ENCODE measurements around the gene MAMSTR. TPM values are rescaled to one million over a fixed set of nuclear protein-coding genes. Genes with fewer than 3 reads are reported as not detected.

The MAMSTR gene
- total RNA-seq, 1 donor from 2014 or later: 0.78 TPM

GRCh38 chr19:48745208-48745995 is 25.9 kb upstream of the MAMSTR start:
- intact Hi-C loops (cut with micrococcal nuclease): loop anchor here (5.0 kb wide), 1 partner anchor 233 kb away; the partner anchor contains the start of gene LMTK3
- no peak for DNase-seq
- Mint-ChIP-seq H3K27ac (no peak overlapping the region), H3K4me1 (peaks cover 12% of the 10 kb centered on the region), H3K36me3 (ENCODE audit: low read depth) (no peaks in the 10 kb centered on the region), H3K9me3 (peaks cover 2% of the 10 kb centered on the region), H3K4me3 (no peak overlapping the region), H3K27me3 (peaks cover 20% of the 10 kb centered on the region)
- CTCF ChIA-PET: no interaction called here
- POLR2A ChIA-PET: interaction anchor here (0.6 kb wide), 2 partner anchors 100 to 249 kb away, joined by 3 to 4 read pairs; partner anchors contain the start of gene CA11
- TF ChIP-seq, protein P1, sequence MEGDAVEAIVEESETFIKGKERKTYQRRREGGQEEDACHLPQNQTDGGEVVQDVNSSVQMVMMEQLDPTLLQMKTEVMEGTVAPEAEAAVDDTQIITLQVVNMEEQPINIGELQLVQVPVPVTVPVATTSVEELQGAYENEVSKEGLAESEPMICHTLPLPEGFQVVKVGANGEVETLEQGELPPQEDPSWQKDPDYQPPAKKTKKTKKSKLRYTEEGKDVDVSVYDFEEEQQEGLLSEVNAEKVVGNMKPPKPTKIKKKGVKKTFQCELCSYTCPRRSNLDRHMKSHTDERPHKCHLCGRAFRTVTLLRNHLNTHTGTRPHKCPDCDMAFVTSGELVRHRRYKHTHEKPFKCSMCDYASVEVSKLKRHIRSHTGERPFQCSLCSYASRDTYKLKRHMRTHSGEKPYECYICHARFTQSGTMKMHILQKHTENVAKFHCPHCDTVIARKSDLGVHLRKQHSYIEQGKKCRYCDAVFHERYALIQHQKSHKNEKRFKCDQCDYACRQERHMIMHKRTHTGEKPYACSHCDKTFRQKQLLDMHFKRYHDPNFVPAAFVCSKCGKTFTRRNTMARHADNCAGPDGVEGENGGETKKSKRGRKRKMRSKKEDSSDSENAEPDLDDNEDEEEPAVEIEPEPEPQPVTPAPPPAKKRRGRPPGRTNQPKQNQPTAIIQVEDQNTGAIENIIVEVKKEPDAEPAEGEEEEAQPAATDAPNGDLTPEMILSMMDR (IDR thresholded peaks at IDR 0.05): no peak
- peak; percentile 65 for ATAC-seq (ENCODE audit: low read depth)

GRCh38 chr19:48742096-48742495 is 22.6 kb upstream of the MAMSTR start:
- H3K27ac Mint-ChIP-seq: no peak overlapping the region
- TF ChIP-seq, protein P1 (IDR thresholded peaks at IDR 0.05): no peak
- POLR2A ChIA-PET: no interaction called here
- peaks cover 20% of the 10 kb centered on the region for H3K4me1 Mint-ChIP-seq
- H3K9me3 Mint-ChIP-seq: peaks cover 2% of the 10 kb centered on the region
- intact Hi-C loops (cut with micrococcal nuclease): no loop called here
- ATAC-seq (ENCODE audit: low read depth) (no peak), DNase-seq (no peak)
- CTCF ChIA-PET: no interaction called here
- peaks cover 22% of the 10 kb centered on the region for H3K27me3 Mint-ChIP-seq
- no peaks in the 10 kb centered on the region for H3K36me3 Mint-ChIP-seq (ENCODE audit: low read depth)
- no peak overlapping the region for H3K4me3 Mint-ChIP-seq

GRCh38 chr19:48741129-48741999 is 21.8 kb upstream of the MAMSTR start:
- TF ChIP-seq, protein P1 (IDR thresholded peaks at IDR 0.05): no peak
- no peak overlapping the region for H3K4me3 Mint-ChIP-seq
- H3K27ac Mint-ChIP-seq: no peak overlapping the region
- H3K4me1 Mint-ChIP-seq: peaks cover 20% of the 10 kb centered on the region
- ATAC-seq (ENCODE audit: low read depth): no peak
- POLR2A ChIA-PET: interaction anchor here (0.5 kb wide), 1 partner anchor 10 kb away, joined by 3 read pairs; no protein-coding TSS in a partner anchor
- no peaks in the 10 kb centered on the region for H3K36me3 Mint-ChIP-seq (ENCODE audit: low read depth)
- intact Hi-C loops (cut with micrococcal nuclease): no loop called here
- CTCF ChIA-PET: no interaction called here
- DNase-seq: no peak
- peaks cover 21% of the 10 kb centered on the region for H3K27me3 Mint-ChIP-seq
- H3K9me3 Mint-ChIP-seq: peaks cover 2% of the 10 kb centered on the region

GRCh38 chr19:48740164-48740972 is 20.8 kb upstream of the MAMSTR start, which contains the start of gene RASIP1:
TSS of gene RASIP1 (minus strand) at chr19:48740610. CDS start at chr19:48740282, 328 bp downstream.
- Mint-ChIP-seq H3K27ac (no peak within 1 kb of the TSS), H3K36me3 (ENCODE audit: low read depth) (no peaks in the 10 kb centered on the region), H3K4me1 (peaks cover 20% of the 10 kb centered on the region), H3K9me3 (peaks cover under 1% of the 10 kb centered on the region), H3K4me3 (peak within 1 kb of the TSS; percentile 44), H3K27me3 (peaks cover 12% of the 10 kb centered on the region)
- intact Hi-C loops (cut with micrococcal nuclease): no loop called here
- TF ChIP-seq, protein P1 (IDR thresholded peaks at IDR 0.05): no peak
- POLR2A ChIA-PET: interaction anchor here (1.1 to 1.5 kb wide), 2 partner anchors 15 to 26 kb away, joined by 4 read pairs; no protein-coding TSS in a partner anchor
- no peak for ATAC-seq (ENCODE audit: low read depth)
- CTCF ChIA-PET: no interaction called here
- DNase-seq: no peak

All from activated B cell treated with CpG ODN at 0.5 μM for 24 hours (primary cell).